ENCODE data around the gene ZKSCAN5.
A peak's percentile ranks its signal among the peaks of the same experiment; 100 is the strongest.

ZKSCAN5 gene

DNA sequence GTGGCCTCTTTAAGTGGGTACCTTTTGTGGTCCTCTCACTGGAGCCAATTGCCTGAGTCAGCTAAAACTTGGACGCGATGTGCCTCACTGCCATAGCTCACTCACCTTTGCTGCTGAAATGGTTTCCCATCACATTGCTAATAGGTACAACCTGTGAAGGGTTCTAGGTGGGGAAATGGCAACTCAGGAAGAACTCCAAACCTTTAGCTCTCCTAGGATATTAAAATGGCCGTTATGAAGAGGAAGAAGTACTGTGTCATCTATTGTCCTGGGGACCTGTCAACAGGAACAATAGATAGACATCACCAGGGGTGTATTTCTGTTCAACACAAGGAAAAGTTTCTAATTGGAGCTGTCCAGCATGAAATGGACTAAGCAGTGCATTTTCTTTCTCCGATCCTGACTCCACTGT lies 52.7 kb downstream of the ZKSCAN5 start:
- TF ChIP-seq, protein P1, sequence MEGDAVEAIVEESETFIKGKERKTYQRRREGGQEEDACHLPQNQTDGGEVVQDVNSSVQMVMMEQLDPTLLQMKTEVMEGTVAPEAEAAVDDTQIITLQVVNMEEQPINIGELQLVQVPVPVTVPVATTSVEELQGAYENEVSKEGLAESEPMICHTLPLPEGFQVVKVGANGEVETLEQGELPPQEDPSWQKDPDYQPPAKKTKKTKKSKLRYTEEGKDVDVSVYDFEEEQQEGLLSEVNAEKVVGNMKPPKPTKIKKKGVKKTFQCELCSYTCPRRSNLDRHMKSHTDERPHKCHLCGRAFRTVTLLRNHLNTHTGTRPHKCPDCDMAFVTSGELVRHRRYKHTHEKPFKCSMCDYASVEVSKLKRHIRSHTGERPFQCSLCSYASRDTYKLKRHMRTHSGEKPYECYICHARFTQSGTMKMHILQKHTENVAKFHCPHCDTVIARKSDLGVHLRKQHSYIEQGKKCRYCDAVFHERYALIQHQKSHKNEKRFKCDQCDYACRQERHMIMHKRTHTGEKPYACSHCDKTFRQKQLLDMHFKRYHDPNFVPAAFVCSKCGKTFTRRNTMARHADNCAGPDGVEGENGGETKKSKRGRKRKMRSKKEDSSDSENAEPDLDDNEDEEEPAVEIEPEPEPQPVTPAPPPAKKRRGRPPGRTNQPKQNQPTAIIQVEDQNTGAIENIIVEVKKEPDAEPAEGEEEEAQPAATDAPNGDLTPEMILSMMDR (IDR thresholded peaks at IDR 0.05; ENCODE audit: low read depth, low read length): no peak
- H3K4me3 ChIP-seq (ENCODE audit: low read depth, low read length): peak overlapping the region; percentile 95

DNA sequence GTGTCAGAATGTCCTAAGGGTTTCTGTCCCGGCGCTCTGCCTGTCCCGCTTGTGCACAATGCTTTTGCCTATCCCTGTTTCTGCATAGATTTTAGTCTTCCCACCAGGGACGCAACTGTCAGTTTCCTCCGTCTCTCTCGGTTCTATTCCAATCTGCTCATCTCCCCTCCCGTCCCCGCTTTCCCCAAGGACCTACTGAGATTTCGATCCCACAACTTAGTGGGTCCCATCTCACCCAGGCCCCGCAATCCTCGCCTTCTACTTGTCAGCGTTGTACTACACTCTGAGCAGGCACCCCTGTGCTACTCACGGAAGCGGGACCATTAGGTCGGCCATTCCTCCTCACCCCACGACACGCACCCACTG lies 53.5 kb downstream of the ZKSCAN5 start:
- TF ChIP-seq, protein P1 (IDR thresholded peaks at IDR 0.05; ENCODE audit: low read depth, low read length): no peak
- H3K4me3 ChIP-seq (ENCODE audit: low read depth, low read length): peak overlapping the region; percentile 95

DNA sequence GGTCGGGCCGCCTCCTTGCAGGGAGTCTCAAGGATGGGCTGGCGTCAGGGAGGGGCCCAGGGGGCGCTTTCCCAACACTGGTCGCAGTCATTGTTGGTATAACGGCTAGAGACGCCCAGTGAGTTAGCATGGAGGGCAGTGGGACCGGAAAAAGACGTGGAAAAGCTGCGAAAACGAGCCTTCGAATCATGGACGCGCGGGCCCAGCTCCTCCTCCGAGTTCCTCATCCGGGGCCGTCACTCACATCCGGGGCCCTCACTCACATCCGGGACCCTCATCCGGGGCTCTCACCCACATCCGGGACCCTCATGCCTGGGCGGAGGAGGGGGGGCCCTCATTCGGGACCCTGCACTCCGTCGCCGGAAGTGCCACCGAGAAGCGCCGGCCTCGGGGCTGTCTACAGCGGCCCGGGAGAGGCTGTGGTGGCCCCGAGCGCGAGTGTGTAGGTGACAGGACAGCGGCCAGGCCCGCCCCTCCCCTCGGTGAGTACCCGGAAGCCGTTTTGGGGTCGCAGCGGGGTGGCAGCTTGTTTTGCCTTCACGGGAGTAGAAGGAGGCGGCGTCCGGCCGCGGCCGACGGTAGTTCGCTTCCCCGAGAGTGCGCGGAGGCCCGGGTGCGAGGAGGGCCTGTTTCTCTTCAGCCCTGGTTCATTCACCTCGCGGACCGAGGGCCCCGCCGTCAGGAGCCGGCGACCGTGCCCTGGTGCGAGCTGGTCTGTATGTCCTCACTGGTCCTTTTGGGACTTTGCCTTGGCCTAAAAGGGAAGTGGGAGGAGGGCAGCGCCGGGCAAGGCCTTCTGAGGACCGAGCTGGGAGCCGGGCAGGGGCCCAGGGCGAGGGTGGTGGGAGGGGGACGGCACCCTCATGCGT lies 54.1 kb downstream of the ZKSCAN5 start, which contains the start of gene ZNF655:
TSS of gene ZNF655 (plus strand) at position 337 of the 869 bp plus-strand sequence. CDS start 1,918 bp downstream, outside the sequence.
- H3K4me3 ChIP-seq (ENCODE audit: low read depth, low read length): peak within 1 kb of the TSS; percentile 95
- TF ChIP-seq, protein P1 (IDR thresholded peaks at IDR 0.05; ENCODE audit: low read depth, low read length): no peak

- peak overlapping the region; percentile 95 for H3K4me3 ChIP-seq (ENCODE audit: low read depth, low read length)
These were observed 54.9 kb downstream of the ZKSCAN5 start for GRCh38 chr7:99559175-99559915.

DNA sequence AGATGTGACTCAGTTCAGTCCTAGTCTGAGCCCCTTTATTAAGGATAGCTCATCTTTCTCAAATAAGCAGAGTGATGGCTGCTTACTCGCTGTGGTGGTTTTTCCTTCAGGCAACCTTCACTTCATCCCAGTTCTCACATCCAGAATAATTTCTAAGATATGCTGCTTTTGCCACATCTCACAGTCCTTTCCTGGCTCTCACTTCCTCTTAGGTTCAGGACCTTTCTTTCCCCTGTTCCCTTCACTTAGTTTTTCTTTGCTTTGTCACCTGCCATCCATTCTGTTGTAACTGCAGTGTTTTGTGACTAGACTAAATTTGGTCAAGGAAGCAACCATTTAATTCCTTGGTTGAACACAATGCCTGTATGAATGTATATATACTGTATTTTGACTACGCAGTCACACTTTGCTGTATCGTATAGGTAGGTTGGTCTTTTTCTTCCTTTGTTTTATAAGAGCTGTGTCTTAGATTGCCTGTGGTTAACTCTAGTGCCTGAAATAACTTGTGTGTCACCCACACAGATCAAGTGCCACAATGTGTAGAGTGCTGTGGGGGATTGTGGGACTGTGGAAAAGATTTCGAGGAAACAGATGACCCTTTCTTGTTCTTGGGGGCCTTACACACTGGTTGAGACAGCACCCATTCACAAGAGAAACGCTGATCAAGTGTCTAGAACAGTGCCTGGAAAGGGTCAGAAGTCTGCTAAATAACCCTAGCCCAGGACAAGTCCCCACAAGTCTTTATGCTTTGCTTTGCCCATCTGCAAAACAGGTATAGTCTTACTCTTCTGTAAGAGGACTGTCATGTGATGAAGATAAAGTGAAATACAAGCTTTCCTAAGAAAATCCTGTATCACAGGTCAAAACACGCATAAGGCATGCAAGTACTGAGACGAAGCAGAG lies 56.6 kb downstream of the ZKSCAN5 start:
- TF ChIP-seq, protein P1 (IDR thresholded peaks at IDR 0.05; ENCODE audit: low read depth, low read length): no peak
- H3K4me3 ChIP-seq (ENCODE audit: low read depth, low read length): no peak overlapping the region

More at GRCh38 chr7:99559175-99559915, 54.9 kb downstream of the ZKSCAN5 start:
- TF ChIP-seq, protein P1 (IDR thresholded peaks at IDR 0.05; ENCODE audit: low read depth, low read length): no peak

DNA sequence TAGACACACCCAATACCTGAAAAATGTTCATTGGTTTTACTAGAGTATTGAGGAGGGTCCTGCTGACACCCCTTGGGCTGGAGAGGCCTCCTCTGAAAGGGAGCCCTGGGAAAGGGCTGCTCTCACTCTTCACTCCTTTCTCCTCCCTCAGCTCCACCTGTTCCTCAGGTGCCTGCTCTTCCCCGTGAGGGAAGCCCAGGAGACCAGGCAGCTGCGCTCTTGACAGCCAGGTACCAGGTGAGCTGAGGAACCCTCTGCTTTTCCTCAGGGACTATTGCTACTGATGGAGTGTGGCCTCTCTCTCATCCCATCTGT lies 57.2 kb downstream of the ZKSCAN5 start:
- TF ChIP-seq, protein P1 (IDR thresholded peaks at IDR 0.05; ENCODE audit: low read depth, low read length): no peak
- H3K4me3 ChIP-seq (ENCODE audit: low read depth, low read length): no peak overlapping the region
